Muscle layer of duodenum (tissue), 2 donors: Measurements from ENCODE around the gene STIM2.

Experiments
- H3K27ac ChIP-seq: one replicate; pipeline ENCODE4 v1.7.0; 2013; ENCODE audit warnings: mild to moderate bottlenecking, low read length
- H3K27me3 ChIP-seq: one replicate; pipeline ENCODE4 v1.7.0; 2013; ENCODE audit warnings: low read depth, mild to moderate bottlenecking, control low read depth, low read length
- H3K36me3 ChIP-seq, 2 donors: one replicate each; pipeline ENCODE4 v1.7.0; 2013; ENCODE audit warnings: low read length in 2 of 2, control low read depth in 1 of 2, mild to moderate bottlenecking in 1 of 2; ENCODE audit not compliant: insufficient read depth in 2 of 2, control insufficient read depth in 1 of 2
- H3K4me1 ChIP-seq, 2 donors: one replicate each; pipeline ENCODE4 v1.7.0; 2013; ENCODE audit warnings: low read length in 2 of 2, mild to moderate bottlenecking in 2 of 2, control low read depth in 1 of 2, moderate library complexity in 1 of 2; ENCODE audit not compliant: insufficient read depth in 2 of 2, control insufficient read depth in 1 of 2
- H3K4me3 ChIP-seq, 2 donors: one replicate each; pipeline ENCODE4 v1.7.0; 2013; ENCODE audit warnings: low read length in 2 of 2, low read depth in 1 of 2, mild to moderate bottlenecking in 1 of 2
- H3K9me3 ChIP-seq, 2 donors: one replicate each; pipeline ENCODE4 v1.7.0; 2013; ENCODE audit warnings: low read length in 2 of 2, control low read depth in 1 of 2, mild to moderate bottlenecking in 1 of 2; ENCODE audit not compliant: control insufficient read depth in 1 of 2
- donor health status: healthy.

STIM2 gene

DNA sequence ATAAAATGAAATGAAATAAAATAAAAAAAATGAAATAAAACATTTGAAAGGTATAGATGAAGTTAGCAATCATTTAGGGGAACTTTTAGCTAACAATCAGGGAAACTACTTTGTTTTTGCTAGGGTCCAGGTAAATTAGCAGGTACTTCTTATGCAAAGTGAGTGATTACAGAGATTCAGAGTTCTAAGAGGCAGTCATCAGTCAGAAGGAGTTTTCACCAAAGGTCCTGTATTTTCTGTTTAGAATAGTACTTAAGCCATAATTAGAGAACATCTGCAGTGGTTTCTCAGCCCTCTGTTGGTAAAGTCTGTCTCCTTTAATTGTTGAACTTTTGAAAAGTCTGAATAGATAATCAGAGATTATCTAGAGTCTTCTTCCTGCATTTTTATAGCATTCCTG, 50.6 kb downstream of the STIM2 start:
- Histone ChIP-seq H3K9me3 (no peaks in the 10 kb centered on the region), H3K27me3 (no peaks in the 10 kb centered on the region), H3K27ac (no peak overlapping the region), H3K36me3 (no peaks in the 10 kb centered on the region), H3K4me3 (no peak overlapping the region), H3K4me1 (peaks cover 0 to 7% of the 10 kb centered on the region in 2 donors)

DNA sequence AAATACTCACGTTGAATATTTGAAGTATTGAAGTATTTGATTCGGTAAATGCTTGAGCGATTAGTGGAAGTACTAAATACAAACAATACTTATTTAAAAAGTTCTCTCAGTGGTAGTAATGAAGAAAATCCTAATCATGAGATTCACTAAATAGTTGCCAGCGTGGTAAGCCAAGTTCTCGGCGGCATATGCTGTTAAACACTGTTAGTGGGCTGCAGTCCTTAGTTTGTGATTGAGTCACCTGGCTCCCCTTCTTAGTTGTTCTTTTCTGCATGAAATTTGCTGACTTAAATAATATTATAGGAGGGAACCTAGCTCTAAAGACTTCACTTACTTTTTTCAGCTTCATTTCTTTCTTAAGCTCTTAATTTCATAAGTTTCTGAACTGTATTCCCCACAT, 51.4 kb downstream of the STIM2 start:
- Histone ChIP-seq H3K4me3 (no peak overlapping the region), H3K27me3 (no peaks in the 10 kb centered on the region), H3K9me3 (no peaks in the 10 kb centered on the region), H3K36me3 (no peaks in the 10 kb centered on the region), H3K27ac (no peak overlapping the region), H3K4me1 (peaks cover 0 to 7% of the 10 kb centered on the region in 2 donors)

DNA sequence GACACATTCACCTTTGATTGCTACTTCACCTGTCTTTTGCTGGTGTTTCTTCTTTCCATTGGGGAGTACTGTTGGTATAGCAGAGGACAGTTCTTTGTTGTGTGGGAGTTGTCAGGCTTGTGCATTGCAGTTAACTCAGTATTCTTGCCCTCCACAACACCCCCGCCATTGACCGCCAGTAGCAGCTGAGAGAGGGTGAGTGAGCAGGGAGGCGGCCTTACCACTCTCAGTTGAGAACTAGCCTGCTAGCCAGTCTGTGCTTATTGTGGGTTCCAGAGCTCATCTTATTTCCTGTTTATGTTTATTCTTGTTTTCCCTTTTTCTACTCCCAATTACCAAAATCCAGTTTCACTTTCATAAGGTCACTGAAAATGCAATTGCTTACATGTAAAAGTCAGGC, 52.2 kb downstream of the STIM2 start:
- no peak overlapping the region for H3K4me3 ChIP-seq
- peaks cover 0 to 6% of the 10 kb centered on the region in 2 donors for H3K4me1 ChIP-seq
- no peaks in the 10 kb centered on the region for H3K27me3 ChIP-seq
- no peaks in the 10 kb centered on the region for H3K9me3 ChIP-seq
- no peak overlapping the region for H3K27ac ChIP-seq
- H3K36me3 ChIP-seq = no peaks in the 10 kb centered on the region

DNA sequence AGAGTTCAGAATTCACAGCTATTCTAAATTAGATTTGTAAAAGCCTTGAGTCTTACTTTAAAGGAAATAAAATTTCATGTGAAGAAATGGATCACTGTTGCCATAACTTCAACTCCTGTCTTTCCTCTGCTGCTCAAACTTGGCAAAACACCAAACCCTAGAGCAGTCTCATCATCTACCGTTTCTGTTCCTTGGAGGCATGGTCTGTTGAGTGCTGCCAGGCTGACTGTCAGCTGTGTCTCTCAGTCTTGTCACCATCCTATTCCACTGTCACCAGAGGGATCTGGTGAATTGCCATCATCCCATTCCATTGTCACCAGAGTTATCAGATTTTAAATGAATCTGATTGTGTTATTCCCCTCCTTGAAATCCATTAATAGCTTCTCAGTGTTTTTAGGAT, 55.6 kb downstream of the STIM2 start:
- Histone ChIP-seq H3K36me3 (peaks cover 10 to 11% of the 10 kb centered on the region in 2 donors), H3K27ac (no peak overlapping the region), H3K4me3 (no peak overlapping the region), H3K9me3 (no peaks in the 10 kb centered on the region), H3K4me1 (no peaks in the 10 kb centered on the region), H3K27me3 (no peaks in the 10 kb centered on the region)

DNA sequence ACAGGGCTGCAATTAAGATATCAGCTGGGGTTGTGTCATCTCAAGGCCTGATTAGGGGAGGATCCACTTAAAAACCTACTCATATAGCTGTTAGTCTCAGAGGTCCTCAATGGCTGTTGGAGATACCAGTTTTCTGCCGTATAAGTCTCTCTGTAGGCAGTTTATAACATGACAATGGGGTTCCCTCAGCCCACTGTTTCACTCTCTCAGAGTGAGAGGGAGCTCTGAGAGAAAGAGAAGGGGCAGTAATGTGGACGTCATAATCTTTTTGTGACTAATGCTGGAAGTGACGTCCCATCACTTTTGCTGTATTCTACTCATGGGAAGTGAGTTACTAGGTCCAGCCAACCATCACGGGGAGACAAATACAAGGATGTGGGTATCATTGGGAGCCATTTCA, 70.3 kb downstream of the STIM2 start:
- H3K4me1 ChIP-seq = no peaks in the 10 kb centered on the region
- H3K27ac ChIP-seq = no peak overlapping the region
- no peak overlapping the region for H3K4me3 ChIP-seq
- H3K27me3 ChIP-seq = no peaks in the 10 kb centered on the region
- no peaks in the 10 kb centered on the region for H3K9me3 ChIP-seq
- H3K36me3 ChIP-seq = no peaks in the 10 kb centered on the region

DNA sequence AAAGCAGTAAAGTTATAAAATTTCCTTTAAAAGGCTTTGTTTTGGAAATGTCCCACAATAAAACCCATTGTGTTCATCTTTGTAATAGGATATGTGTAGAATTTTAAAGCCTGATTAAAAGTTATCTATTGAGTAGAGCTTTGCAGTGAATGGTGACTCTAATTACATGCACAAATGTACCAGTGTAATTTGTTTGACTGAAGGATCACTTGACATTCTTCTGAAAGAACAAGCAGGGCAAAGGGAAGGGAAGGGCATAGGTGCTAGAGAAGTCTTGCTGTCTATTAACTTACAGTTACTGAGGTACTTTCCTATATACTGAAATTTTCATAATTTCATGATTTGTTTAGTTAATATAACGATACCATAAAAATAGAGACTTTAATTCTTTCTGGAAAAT, 70.8 kb downstream of the STIM2 start:
- Histone ChIP-seq H3K4me1 (no peaks in the 10 kb centered on the region), H3K27me3 (no peaks in the 10 kb centered on the region), H3K9me3 (no peaks in the 10 kb centered on the region), H3K4me3 (no peak overlapping the region), H3K36me3 (no peaks in the 10 kb centered on the region), H3K27ac (no peak overlapping the region)

DNA sequence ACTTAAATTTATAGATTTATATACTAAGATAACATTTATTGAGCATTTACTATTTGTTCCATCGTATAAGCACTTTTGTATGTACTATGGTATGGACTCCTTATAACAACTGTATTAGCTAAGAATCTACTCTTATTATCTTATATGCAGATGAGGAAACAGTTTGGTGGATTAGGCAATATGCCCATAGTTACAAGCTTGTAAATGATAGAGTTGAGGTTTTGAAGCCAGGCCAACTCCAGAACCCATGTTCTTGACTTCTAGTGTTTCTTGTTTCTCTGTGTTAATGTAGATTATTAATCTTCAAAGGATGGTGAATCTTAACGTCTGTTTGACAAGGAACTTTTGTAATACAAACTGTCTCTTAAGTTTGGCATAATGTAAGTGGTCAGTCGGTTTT, 71.3 kb downstream of the STIM2 start:
- H3K4me3 ChIP-seq = no peak overlapping the region
- no peaks in the 10 kb centered on the region for H3K36me3 ChIP-seq
- H3K9me3 ChIP-seq = no peaks in the 10 kb centered on the region

DNA sequence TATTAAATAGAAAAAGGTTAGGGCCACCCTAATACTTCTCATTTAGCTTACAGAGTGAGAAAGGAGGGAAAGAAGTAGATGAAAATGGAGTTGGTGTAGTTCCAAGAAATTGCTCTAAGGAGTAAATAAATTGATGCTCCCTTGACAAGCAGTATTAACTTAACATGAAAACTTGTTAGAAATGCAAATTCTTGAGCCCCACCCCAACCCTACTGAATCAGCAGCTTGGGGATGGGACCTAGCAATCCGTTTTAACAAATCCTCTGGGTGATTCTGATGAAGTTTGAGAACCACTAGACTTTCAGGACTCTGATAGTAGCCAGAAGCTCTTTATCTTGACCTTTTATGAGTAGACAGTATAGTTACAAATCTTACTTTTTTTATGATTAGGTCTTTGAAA, 74.8 kb downstream of the STIM2 start:
- Histone ChIP-seq H3K9me3 (no peaks in the 10 kb centered on the region), H3K36me3 (no peaks in the 10 kb centered on the region), H3K27ac (no peak overlapping the region), H3K27me3 (no peaks in the 10 kb centered on the region), H3K4me3 (no peak overlapping the region), H3K4me1 (no peaks in the 10 kb centered on the region)

More for the DNA sequence above, 71.3 kb downstream of the STIM2 start:
- no peak overlapping the region for H3K27ac ChIP-seq
- H3K27me3 ChIP-seq = no peaks in the 10 kb centered on the region
- H3K4me1 ChIP-seq = no peaks in the 10 kb centered on the region

DNA sequence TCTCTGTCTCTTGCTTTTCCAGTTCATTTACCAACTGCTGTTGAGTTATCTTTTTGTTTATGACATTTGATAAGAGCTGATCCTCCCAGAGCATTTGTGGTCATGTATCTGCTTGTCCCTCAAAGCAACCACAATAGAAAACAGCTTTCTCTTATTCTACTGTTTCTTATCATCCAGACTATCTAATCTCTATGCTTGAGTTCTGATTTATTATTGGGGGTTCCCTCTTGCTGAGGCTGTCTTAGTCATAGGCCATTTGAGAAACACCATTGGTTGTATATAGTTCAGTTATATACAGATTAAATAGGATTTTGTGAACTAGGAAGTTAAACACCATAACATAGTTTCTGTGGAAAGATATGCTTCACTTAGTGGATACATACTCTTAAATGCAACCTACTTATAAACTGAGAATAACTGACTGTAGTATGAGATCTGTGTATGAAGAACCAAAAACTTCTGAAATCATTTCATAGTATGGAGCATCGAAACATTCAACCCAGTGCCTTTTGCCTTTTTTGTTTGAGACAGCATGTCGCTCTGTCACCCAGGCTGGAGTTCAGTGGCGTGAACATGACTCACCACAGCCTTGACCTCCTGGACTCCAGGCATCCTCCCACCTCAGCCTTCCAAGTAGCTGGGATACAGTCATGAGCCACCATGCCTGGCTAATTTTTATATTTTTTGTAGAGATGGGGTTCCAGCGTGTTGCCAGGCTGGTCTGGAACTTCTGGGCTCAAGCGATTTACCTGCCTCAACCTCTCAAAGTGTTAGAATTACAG, 75.8 kb downstream of the STIM2 start:
- Histone ChIP-seq H3K27me3 (no peaks in the 10 kb centered on the region), H3K36me3 (no peaks in the 10 kb centered on the region), H3K27ac (no peak overlapping the region), H3K9me3 (no peaks in the 10 kb centered on the region), H3K4me3 (no peak overlapping the region), H3K4me1 (no peaks in the 10 kb centered on the region)

DNA sequence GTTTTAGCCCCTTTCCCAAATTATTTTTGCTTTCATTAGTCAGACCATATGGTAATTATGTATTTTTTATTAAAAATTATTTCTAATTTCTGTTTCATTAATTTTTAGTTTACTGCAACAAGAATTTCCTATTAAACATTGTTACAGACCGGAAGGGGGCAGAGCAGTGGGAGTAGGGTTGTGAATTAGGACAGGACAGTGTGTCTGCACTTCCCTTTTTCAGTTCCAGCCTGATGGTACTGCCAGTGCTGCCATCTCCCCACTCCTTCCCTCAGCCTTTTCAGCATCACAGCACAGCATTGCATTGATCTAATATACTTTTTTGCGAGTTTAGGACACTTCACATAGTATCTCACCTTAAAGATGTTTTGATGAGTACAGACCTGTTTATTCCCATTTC, 76.5 kb downstream of the STIM2 start:
- Histone ChIP-seq H3K27ac (no peak overlapping the region), H3K4me1 (no peaks in the 10 kb centered on the region), H3K9me3 (no peaks in the 10 kb centered on the region), H3K36me3 (no peaks in the 10 kb centered on the region), H3K4me3 (no peak overlapping the region), H3K27me3 (no peaks in the 10 kb centered on the region)

DNA sequence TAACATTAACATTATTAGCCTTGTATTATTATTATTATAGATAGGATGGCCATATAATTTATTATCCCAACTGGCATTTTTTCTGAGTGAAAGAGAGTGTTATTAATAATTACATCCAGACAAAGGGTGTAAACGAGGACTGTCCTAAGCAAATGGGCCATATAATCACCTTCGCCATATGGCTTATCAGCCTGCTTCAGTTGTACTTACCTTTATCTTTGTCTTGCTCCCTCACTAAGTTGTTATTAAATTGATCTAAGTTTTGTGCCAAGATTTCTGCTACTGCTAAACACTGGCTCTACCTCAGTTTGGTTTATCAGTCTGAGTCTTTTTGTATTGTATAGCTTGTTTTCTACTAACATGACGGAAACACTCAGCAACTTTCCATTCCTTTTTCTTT, 76.9 kb downstream of the STIM2 start:
- Histone ChIP-seq H3K27me3 (no peaks in the 10 kb centered on the region), H3K36me3 (no peaks in the 10 kb centered on the region), H3K27ac (no peak overlapping the region), H3K4me3 (no peak overlapping the region), H3K4me1 (no peaks in the 10 kb centered on the region), H3K9me3 (no peaks in the 10 kb centered on the region)

DNA sequence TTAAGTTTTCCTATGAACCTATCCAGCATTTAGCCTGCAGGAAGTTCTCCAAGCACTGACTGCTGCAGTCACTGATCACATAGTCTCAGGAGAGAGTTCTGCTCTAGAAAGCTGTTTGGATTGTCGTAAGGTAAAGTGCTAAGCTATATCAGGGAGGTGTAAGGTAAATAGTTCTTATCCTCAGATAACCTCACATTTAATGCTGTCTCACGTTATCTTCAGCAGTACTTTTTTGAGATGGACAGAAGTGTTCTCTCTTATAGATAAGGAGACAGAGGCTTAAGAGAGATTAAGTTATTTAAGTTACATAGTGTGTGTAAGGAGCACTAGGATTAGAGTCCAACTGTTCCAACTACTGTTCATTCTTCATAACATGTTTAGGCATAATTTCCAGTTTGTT, 77.9 kb downstream of the STIM2 start:
- no peaks in the 10 kb centered on the region for H3K36me3 ChIP-seq
- no peak overlapping the region for H3K4me3 ChIP-seq
- H3K27ac ChIP-seq = no peak overlapping the region
- H3K27me3 ChIP-seq = no peaks in the 10 kb centered on the region
- H3K4me1 ChIP-seq = no peaks in the 10 kb centered on the region
- H3K9me3 ChIP-seq = no peaks in the 10 kb centered on the region
